Measurements from ENCODE around the gene S100PBP. TPM values are rescaled to one million over a fixed set of nuclear protein-coding genes. Genes with fewer than 3 reads are reported as not detected.

Gene S100PBP
- total and polyA plus RNA-seq, 2 of the 13 experiments (the other 11 are each of a cell fraction or from before 2014, with no cell fraction given) = 20.4 to 26.1 TPM

DNA sequence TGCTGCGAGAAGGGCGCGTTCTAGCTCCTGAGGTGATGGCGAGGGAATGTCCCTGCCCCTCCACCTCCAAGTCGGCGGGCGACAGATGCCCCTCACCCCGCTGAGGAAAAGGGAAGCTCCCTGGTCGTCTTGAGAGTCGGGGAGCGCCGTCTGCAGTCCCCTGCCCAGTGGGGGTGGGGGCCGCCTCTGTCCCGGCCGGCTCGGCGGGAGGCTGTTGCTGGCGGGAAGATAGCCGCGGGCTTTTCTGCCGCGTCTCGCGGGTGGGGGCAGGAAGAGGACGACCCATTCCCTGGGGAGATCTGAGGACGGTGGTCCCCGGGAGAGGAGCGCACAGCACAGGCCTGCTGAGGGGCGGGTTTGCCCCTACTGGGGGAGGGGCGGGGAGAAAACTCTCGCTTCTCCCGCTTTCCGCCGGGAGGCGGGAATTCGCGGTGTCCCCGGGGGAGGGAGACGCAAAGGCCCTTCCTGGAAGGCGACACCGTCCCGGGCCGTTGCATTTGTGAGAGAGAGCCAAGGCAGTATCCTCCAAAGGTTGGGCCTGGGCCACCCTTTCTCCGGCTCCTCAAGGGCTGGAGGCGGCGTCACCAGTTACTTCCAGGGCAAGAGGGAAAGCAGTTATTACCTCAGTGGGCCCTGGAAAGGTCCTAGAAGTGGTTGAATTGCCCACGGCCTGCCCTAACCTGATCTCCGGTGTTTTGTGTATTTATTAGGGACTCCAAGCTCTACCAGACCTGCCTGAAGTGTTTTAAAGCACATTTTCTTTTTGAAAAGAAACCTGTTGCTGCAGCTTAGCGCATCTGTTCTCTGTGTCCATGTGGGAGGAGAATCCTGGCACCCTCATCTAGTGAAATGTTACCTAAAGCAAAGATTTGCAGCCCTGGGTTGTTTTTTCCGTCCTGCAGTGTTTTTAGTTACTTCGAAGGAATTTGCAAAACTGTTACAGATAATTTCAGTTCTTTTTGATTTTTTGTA lies 648 bp downstream of the S100PBP start (continued):
- TF ChIP-seq, protein P1, sequence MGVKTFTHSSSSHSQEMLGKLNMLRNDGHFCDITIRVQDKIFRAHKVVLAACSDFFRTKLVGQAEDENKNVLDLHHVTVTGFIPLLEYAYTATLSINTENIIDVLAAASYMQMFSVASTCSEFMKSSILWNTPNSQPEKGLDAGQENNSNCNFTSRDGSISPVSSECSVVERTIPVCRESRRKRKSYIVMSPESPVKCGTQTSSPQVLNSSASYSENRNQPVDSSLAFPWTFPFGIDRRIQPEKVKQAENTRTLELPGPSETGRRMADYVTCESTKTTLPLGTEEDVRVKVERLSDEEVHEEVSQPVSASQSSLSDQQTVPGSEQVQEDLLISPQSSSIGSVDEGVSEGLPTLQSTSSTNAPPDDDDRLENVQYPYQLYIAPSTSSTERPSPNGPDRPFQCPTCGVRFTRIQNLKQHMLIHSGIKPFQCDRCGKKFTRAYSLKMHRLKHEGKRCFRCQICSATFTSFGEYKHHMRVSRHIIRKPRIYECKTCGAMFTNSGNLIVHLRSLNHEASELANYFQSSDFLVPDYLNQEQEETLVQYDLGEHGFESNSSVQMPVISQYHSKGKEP (CRISPR knock-in tag; IDR thresholded peaks at IDR 0.05) = no peak
- 0 out of 2 replicates have a peak, but pooled peaks have one; percentile 48 for TF ChIP-seq NCOA1 (CRISPR knock-in tag; IDR thresholded peaks at IDR 0.05)
- TF ChIP-seq HMGA1 (CRISPR knock-in tag; conservative IDR thresholded peaks at IDR 0.05) = no peak
- TF ChIP-seq HMG20A (CRISPR knock-in tag; IDR thresholded peaks at IDR 0.05; ENCODE audit: borderline replicate concordance) = no peak
- peak; percentile 1; the same call in 1 of the 2 replicates for TF ChIP-seq ZNF605 (CRISPR knock-in tag; IDR thresholded peaks at IDR 0.05)
- no peak; the same call in 1 of the 2 replicates for TF ChIP-seq ZSCAN31 (CRISPR knock-in tag; IDR thresholded peaks at IDR 0.05; ENCODE audit: low read depth)
- no peak for TF ChIP-seq SMYD3 (CRISPR knock-in tag; IDR thresholded peaks at IDR 0.05)
- no peak for TF ChIP-seq MAFF (IDR thresholded peaks at IDR 0.05; ENCODE audit: low read depth, low read length)
- no peak; the same call in 1 of the 2 replicates for TF ChIP-seq ZBTB7B (CRISPR knock-in tag; IDR thresholded peaks at IDR 0.05)
- no peak for TF ChIP-seq SIX1 (CRISPR knock-in tag; IDR thresholded peaks at IDR 0.05; ENCODE audit: borderline replicate concordance)
- TF ChIP-seq NFE2 (CRISPR knock-in tag; IDR thresholded peaks at IDR 0.05) = no peak
- TF ChIP-seq ZNF224 (CRISPR knock-in tag; IDR thresholded peaks at IDR 0.05) = no peak
- TF ChIP-seq HIVEP1 (CRISPR knock-in tag; IDR thresholded peaks at IDR 0.05) = 0 out of 2 replicates have a peak, but pooled peaks have one; percentile 12
- TF ChIP-seq, protein P2, sequence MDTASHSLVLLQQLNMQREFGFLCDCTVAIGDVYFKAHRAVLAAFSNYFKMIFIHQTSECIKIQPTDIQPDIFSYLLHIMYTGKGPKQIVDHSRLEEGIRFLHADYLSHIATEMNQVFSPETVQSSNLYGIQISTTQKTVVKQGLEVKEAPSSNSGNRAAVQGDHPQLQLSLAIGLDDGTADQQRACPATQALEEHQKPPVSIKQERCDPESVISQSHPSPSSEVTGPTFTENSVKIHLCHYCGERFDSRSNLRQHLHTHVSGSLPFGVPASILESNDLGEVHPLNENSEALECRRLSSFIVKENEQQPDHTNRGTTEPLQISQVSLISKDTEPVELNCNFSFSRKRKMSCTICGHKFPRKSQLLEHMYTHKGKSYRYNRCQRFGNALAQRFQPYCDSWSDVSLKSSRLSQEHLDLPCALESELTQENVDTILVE (CRISPR knock-in tag; IDR thresholded peaks at IDR 0.05) = no peak
- TF ChIP-seq, protein P3, sequence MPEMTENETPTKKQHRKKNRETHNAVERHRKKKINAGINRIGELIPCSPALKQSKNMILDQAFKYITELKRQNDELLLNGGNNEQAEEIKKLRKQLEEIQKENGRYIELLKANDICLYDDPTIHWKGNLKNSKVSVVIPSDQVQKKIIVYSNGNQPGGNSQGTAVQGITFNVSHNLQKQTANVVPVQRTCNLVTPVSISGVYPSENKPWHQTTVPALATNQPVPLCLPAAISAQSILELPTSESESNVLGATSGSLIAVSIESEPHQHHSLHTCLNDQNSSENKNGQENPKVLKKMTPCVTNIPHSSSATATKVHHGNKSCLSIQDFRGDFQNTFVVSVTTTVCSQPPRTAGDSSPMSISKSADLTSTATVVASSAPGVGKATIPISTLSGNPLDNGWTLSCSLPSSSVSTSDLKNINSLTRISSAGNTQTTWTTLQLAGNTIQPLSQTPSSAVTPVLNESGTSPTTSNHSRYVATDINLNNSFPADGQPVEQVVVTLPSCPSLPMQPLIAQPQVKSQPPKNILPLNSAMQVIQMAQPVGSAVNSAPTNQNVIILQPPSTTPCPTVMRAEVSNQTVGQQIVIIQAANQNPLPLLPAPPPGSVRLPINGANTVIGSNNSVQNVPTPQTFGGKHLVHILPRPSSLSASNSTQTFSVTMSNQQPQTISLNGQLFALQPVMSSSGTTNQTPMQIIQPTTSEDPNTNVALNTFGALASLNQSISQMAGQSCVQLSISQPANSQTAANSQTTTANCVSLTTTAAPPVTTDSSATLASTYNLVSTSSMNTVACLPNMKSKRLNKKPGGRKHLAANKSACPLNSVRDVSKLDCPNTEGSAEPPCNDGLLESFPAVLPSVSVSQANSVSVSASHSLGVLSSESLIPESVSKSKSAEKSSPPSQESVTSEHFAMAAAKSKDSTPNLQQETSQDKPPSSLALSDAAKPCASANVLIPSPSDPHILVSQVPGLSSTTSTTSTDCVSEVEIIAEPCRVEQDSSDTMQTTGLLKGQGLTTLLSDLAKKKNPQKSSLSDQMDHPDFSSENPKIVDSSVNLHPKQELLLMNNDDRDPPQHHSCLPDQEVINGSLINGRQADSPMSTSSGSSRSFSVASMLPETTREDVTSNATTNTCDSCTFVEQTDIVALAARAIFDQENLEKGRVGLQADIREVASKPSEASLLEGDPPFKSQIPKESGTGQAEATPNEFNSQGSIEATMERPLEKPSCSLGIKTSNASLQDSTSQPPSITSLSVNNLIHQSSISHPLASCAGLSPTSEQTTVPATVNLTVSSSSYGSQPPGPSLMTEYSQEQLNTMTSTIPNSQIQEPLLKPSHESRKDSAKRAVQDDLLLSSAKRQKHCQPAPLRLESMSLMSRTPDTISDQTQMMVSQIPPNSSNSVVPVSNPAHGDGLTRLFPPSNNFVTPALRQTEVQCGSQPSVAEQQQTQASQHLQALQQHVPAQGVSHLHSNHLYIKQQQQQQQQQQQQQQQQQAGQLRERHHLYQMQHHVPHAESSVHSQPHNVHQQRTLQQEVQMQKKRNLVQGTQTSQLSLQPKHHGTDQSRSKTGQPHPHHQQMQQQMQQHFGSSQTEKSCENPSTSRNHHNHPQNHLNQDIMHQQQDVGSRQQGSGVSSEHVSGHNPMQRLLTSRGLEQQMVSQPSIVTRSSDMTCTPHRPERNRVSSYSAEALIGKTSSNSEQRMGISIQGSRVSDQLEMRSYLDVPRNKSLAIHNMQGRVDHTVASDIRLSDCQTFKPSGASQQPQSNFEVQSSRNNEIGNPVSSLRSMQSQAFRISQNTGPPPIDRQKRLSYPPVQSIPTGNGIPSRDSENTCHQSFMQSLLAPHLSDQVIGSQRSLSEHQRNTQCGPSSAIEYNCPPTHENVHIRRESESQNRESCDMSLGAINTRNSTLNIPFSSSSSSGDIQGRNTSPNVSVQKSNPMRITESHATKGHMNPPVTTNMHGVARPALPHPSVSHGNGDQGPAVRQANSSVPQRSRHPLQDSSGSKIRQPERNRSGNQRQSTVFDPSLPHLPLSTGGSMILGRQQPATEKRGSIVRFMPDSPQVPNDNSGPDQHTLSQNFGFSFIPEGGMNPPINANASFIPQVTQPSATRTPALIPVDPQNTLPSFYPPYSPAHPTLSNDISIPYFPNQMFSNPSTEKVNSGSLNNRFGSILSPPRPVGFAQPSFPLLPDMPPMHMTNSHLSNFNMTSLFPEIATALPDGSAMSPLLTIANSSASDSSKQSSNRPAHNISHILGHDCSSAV (CRISPR knock-in tag; IDR thresholded peaks at IDR 0.05; ENCODE audit: borderline replicate concordance) = no peak
- no peak for TF ChIP-seq ZSCAN22 (CRISPR knock-in tag; IDR thresholded peaks at IDR 0.05)
